GM04504 (cell line): Measurements from ENCODE around the gene STAT3.
"Not testable (repeated sequence)": the region's sequence is repeated elsewhere in the genome, so short reads cannot be mapped to it uniquely, and the experiment has no call there.

ENCODE experiments used
- DNase-seq: peaks from one replicate; pipeline ENCODE4 v3.0.0-alpha.2; 2012; ENCODE audit warnings: low read depth

The STAT3 gene

DNA sequence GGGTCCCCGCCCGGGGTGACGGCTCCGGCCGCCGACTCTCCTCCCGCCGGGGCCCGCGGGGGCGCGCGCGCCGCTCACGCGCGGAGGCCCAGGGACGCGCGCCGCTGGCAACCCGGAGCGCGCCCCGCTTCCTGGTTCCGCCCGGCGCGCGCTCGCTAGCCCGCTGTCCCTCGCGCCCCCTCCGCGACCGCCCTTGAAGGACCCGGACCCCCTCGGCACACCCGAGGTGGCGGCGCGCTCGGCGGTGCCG, 112.0 kb downstream of the STAT3 start, which contains the start of gene STAT5B:
Gene STAT5B, minus strand, starts transcription at position 33 of the 250 bp plus-strand sequence. CDS start 44,264 bp downstream, outside the sequence.
- DNase-seq = no peak

DNA sequence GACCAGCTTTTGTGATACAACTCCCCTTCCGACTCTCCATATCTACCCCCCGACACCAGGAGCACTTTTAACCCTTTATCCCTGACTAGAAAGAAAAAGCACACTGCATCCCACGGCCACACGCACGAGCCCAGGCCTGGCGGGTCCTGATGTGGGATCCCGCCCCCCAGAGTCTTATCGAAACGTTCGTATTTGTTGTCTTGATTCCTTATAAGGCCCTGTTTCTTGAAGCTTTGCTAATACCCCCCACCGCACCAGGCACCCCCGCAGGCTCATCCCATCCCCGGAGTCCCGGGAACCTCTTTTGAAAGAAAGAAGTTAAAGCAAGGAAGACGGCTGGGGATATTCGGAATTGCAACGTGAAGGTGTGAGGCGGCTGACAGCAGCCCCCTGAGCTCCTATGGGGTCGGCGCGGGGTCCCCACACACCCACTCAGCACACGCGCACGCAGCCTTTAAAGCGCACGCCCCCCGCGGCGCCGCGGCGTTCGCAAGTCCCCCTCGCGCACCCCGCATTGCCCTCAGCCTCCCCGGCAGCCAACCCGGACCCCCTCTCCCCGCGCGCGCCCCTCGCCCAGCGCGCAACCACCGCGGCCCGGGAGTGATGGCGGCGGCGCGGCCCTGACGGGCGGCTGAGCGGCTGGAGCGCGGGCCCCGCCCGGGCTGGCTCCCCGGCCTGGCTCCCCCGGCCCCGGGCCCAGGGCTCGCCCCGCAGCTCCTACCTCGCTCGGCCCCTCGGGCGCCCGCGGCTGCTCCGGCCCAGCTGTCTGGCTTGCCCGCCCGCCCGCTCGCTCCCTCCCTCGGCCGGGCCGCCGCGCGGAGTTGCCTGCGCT, 112.5 kb downstream of the STAT3 start:
- no peak for DNase-seq

DNA sequence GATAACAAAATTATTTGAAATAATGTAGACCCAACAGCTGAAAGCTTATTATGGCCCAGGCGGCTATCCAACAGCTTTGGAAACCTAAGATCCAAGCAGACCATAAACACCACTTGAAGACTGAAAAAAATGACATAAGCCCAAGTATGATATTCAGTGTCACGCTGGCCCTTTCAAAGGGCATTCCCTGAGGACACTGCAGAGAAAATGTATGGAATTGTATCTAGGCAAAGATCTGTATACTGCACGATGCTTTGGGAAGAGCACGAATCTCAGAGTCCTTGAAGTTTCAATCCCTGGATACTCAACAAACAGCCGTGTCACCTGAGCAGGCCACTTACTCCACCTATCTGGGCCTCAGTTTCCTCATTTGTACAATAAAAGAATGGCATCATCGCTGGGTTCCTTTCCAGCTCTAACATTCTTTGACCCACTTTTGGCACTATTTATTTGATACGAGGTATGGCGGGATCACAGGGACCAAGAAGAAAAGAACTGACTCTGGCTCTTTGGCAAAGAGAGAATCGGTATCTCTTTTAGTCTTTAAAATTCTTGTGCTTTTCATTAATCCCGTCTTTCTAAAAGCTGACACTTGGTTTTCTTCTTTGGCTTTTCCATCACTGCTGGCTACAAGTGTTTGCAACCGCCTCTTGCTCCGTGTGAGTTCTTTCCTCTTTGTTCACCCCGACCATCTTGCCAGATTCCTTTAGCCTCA, 113.3 kb downstream of the STAT3 start:
- no peak for DNase-seq

DNA sequence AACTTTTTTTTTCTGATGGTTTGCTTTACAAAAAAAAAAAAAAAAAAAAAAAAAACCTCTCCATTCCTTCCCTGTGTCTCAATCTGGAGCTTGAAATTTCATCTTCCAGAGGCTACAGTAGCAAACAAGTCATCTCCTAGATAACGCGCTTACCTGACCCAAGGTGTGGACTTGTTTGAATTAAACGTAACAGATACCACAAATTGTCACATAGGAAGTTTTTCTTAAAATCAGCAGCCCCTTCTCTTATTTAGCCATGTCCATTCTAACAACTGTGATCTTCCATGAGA, 114.0 kb downstream of the STAT3 start:
- DNase-seq = no peak

DNA sequence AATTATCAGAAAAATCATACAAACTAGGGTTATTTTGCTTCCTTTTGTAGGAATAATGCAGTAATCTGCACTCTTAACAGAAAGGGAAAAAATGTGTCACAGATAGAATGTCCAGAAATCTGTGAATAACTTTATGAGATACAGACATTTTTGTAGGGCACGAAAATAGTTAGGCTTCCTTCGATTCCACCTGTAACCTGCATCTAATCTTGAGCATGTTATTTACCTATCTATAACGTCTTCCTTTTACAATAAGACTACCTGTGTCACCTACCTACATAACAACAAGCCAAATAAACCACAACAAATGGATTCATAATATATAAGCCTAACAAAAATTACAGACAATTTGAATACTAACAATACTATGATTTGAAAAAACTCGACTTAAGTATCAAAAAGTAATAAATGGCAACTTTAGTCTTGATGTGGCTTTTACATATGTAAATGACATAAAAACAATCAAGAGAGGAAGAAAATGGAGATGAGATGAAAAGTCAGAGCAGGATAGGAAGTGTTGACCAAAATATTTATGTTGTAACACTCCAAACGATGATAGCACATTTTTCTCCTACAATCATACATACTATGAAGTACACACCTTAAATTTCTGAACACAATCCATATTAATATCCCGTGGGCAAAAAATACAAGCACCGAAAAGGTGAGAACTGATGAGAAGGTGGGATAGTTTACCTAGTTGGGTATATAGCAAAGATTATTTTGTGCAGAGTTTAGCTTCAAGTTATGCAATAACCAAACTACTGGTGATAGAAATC, 114.6 kb downstream of the STAT3 start:
- no peak for DNase-seq

DNA sequence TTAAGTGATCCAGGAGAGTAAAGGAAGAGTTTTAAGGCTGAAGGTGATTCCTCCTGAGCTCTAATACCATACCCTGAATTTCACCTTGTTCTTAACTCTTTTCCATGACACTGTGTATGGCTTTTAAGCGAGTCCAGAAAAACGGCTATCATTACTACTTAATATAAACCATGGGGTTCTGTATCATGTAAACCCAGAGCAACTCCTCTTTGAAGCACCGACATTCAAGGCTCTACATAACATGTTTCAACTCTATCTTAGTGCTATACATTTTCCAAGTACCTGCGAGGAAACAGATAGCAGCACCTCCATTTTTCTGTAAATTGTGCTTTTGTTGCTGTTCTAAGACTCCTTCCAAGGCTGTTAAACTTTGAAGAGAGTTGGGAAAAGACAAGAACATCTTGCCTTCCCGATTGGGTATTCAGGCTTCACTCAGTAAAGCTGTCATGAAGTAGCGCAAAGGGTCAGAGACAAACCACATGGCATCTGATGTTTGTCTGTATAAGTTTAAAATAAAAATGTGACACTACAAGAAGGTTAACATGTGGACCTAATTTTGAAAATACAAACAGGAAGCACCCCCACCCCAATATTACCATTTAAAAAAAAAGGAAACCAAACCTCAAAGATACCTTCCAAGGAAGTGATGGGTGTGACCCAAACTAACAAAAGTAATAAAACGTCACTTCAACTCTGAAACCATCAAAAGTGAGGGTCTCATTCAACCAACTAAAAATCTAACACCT, 115.9 kb downstream of the STAT3 start:
- DNase-seq = no peak

DNA sequence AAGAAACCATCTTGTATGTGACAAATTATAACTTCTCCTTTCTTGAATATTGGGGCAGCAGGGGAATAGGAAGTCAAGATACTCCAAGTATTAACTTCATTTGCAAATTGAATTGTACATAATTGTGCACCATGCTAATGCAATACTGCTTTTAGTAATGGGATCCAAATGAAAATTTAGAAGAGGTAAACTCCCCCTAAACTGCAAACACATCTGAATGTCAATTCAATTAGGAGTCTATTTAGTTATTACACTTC, 116.5 kb downstream of the STAT3 start:
- DNase-seq = no peak

DNA sequence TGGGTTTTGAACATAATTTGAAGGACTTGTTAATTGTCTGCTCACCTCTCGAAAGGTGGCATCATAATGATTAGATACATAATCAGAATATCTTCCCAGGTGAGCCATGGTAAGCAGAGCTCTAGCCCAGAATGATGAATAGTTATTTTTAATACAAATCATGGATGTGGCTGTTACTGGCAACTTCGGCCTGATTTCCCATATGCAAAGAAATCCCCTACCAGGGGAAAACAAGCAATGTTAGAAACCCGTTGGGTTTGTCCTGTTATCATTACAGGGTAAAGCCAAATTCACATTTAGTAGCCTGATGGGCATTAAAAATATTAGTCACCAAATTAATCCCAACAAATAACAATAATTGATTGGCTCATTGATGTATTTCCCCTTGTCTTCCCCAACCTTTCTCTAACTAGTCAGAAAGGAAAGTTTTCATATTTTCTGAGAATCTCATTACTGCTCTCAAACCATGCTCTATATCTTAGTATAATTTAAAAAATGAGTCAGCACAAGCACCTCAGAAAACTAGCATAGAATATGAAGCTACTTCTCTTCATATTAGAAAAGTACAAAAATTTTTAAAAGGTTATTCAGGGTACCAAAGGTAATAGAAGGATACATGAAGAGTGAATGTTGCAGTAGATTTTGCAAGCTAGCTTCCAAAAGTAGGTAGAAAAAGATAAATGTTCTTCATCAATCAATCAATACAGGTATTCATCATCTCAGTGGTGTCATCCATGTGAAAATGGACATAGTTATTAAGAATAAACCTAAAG, 117.0 kb downstream of the STAT3 start:
- no peak for DNase-seq

DNA sequence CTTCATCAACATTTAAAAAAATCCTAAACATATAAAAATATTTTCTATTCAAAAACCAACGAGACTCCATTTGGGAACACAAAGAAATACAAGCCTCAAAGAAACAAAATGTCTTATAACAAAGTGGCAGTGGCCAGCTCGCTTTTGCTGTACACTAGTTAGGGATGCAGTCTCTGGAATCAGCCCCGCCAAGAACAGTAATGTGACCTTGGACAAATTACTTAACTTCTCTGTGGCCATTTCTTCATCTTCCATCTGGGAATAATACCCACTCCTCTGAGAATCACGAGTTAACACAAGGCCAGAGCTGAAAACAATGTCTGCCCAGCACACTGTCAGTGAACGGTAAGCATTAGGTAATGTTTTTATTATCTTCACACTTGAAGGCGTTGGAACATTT, 117.6 kb downstream of the STAT3 start:
- no peak for DNase-seq

DNA sequence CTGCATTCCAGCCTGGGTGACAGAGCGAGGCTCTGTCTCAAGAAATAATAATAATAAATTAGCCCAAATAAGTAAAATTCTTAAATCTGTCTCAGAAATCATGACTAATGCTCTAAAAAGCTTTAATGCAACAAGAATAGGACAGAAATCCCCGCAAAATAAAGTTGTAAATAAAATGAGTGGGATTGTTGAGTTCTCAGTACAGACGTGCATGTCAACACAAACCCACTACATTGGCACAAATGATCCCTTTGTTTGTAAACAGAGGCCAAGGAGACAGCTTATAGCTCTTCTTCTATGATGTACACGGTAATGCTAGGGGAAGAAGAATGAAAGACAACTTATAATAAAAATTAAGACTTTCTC, 118.1 kb downstream of the STAT3 start:
- DNase-seq = no peak

DNA sequence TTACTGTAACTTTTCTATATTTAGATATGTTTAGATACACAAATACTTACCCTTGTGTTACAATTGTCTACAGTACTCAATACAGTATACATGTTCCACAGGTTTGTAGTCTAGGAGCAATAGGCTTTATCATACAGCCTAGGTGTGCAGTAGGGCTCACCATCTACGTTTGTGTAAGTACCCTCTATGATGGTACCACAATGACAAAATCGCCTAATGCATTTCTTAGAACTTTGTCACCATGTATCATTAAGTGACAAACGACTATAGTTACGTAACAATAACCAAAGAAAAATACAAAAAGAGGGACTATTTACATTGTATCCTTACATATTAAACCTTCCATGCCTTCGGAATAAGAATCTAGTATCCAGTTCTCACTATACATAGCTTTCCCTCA, 120.0 kb downstream of the STAT3 start:
- no peak for DNase-seq

DNA sequence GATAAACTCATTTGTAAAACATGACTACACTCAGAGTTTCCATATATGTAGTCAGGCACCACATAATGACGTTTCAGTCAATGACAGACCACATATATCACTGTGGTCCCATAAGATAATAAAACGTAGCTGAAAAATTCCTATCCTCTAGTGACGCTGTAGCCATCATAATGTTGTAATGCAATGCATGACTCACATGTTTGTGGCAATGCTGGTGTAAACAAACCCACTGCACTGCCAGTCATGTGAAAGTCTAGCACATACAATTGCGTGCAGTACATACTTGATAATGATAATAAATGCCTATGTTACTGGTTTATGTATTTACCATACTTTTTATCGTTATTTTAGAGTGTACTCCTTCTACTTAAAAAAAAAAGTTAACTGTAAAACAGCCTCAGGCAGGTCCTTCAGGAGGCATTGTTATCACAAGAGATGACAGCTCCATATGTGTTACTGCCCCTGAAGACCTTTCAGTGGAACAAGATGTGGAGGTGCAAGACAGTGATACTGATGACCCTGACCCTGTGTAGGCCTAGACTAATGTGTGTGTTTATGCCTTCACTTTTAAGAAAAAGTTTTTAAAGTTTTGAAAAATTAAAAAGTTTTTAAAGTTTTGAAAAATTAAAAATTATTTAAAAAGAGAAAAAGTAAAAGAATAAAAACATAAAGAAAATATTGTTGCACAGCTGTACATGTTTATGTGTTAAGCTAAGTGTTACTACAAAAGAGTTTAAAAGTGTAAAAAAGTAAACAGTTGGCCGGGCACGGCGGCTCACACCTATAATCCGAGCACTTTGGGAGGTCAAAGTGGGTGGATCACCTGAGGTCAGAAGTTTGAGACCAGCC, 121.1 kb downstream of the STAT3 start:
- peak; percentile 74 for DNase-seq

DNA sequence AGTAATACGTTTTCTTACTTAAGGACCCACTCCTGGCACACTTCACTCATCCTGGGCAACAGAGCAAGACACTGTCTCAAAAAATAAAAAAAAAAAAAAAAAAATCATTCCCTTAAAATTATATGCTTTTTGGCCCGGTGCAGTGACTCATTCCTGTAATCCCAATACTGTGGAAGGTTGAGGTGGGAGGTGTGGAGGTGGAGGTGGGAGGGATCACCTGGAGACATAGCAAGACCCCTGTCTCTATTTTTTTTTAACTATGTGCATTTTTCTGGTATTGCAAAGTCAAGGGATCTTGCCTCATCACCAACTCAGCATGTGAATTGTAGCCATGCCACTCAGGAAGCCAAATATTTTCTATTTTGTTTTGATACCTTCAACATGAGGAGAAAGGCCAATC, 121.8 kb downstream of the STAT3 start:
- no peak for DNase-seq

DNA sequence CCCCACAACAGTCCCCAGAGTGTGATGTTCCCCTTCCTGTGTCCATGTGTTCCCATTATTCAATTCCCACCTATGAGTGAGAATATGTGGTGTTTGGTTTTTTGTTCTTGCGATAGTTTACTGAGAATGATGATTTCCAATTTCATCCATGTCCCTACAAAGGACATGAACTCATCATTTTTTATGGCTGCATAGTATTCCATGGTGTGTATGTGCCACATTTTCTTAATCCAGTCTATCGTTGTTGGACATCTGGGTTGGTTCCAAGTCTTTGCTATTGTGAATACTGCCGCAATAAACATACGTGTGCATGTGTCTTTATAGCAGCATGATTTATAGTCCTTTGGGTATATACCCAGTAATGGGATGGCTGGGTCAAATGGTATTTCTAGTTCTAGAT, 123.9 kb downstream of the STAT3 start:
- DNase-seq = not testable (repeated sequence)
